Ramos (cell line): Measurements from ENCODE around the gene CHAC1.

ENCODE experiments used
- in situ Hi-C: fragments of 300-500 bp; cut with MboI; formaldehyde crosslinking; loops from one replicate; pipeline ENCODE4 v1.14.3; 2022; ENCODE audit warnings: low sequenced_read_pairs; ENCODE audit not compliant: unreplicated experiment

Gene CHAC1

GRCh38 chr15:40922608-40923005 is 30.7 kb upstream of the CHAC1 start:
- in situ Hi-C loops: no loop called here

DNA sequence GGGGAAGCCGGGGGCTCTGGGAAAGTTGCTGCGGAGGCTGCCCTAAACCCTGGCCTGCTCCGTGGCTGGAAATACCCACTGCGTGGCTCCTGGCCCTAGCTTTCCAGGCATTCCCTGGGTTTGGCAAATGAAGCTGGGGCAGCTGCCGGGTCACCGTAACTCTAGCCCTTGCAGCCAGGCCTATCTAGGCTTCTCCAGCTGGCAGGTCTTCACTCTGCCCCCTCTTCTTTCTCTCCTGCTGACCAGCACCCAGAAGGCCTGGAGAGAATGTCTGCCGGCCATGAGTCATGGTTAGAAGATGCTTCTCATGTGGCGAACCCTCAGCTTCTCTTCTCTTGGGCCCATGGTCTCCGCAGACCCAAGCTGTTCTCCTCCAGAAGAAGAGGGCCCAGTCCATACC is 29.7 kb upstream of the CHAC1 start:
- in situ Hi-C loops: no loop called here

- in situ Hi-C loops: no loop called here
Measured at GRCh38 chr15:40925495-40925862, 27.8 kb upstream of the CHAC1 start.

DNA sequence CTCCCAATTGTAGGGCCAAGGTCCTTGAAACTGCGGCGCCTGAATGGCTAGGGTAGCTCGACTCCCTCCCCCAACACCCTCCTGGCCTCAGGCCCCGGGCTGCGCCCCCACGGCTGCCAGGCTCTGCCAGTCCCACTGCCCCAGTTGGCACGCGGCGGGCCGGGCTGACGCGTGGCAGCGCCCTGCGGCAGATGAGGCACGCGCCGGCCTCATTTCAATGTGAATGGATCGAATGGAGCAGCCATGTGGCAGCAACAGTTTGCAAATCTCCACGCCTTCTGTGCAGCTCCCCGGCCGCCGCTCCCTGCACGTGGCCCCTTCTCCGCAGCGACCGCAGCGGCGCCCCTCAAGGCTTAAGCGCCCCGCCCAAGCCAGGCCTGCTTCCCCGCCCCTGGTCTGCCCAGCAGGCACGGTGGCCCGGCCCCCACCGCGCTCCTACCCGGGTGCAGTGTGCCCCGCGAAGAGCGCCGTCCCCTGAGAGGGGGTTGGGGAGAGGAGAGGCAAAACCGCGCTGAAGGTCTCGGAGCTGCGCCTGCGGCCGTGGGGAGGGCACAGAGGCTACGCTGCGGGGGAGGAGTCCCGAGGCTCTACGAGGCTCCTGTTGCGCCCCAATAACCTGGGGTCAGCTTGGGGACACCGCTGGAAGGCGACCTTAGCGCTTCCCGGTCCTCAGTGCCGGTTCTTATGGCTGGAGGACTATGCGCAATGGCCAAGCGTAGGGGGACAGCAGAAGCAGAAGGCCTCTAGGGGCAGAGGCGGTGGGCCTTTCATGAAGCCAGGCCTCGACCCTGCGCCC is 27.2 kb upstream of the CHAC1 start:
- in situ Hi-C loops: no loop called here

DNA sequence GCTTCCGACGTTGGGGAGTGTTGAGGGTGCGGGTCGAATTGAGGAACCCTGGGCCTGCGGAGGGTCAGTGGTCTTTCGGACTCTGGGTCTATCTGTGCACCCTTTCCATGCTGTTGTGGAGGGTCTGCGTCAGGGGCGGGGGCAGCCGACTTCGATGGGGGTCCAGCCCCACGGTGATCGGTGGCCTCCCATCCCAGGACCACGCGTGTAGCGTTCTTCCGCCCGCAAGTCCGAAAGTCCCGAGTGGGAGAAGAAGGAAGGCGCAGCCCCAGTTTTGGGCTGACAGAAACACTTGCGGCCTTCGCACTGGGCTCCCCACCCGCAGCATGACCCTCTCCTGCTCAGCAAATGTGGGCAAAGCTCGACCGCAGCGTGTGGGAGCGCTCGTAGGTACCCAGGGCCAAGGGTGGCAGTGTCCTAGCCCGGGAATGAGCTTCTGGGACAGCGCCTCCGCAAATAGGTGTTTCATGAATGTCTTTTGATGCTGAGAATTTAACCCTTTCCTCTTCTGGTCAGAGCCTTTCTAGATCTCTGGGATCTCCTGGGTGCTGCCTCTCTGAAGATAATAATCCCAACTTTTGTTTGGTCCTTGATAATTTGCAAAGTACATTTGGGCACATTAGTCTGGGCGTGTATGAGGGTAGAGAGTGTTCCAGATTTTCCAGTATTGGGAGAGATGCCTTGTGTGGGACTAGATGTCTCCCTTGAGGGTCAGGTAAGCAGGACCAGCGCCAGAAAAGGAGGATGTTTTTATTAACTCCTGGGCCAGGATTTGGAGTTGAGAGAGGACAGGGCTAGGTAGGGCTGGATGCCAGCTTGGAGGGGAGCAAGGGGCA is 26.4 kb upstream of the CHAC1 start:
- in situ Hi-C loops: no loop called here

DNA sequence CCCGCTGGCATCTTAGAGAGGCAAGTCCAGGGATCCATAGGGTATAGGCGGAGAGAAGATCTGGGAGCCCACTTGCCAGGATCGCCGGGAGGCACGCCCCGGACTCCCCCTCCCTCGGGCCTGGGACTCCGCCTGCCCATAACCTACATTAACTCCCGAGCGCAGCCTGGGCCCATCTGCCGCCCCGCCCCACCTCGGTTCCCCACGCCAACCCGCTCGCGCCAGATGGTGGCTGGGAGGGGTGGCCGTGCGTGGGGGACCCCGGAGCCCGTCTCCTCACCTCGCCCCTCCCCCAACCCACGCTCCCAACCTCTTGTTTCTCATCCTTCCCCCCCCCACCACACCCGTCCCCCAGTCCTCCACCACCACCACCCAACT is 25.8 kb upstream of the CHAC1 start:
- in situ Hi-C loops: no loop called here

DNA sequence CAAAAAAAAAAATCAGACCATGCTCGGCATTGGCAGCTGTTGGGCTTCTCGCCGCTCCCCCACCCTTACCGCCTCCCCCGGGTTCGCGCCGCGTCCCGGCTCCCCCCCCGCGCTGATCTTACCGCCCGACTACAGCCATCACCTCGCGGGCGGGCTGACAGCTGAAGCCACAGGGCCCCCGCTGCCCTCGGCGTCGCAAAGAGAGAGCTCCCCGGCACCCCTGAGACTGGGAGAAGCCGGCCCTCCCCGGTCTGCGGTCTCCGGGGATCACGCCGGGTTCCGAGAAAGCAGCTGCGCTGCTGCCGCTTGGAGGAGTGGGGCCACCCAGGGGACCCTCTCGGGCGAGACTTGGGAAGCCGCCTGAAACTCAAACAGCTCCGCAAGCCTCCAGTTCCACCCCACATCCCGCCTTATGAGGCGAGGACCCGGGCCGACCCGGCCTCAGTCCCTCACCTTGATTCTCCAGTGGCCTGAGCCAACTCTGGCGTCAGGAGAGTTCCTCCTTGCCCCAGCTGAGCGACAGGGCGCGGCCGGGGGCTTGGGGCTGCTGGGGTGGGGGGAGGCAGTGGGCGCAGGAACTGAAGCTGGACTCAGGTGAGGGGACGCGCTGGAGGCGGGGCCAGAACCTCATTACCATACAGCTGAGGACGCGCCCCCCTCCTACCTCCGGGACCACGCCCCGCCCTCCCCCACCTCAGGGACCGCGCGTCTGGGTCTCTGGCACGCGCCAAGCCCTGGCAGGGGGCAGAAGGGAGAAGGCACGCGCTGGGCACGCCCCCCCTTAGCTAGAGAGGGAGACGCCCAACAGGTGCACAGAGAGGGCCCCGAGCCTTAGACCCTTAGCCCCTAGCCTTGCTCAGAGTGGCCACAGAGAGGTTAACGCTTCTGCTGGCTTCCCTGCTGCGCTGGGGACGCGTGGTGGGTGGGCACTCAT is 25.1 kb upstream of the CHAC1 start:
- in situ Hi-C loops: no loop called here

DNA sequence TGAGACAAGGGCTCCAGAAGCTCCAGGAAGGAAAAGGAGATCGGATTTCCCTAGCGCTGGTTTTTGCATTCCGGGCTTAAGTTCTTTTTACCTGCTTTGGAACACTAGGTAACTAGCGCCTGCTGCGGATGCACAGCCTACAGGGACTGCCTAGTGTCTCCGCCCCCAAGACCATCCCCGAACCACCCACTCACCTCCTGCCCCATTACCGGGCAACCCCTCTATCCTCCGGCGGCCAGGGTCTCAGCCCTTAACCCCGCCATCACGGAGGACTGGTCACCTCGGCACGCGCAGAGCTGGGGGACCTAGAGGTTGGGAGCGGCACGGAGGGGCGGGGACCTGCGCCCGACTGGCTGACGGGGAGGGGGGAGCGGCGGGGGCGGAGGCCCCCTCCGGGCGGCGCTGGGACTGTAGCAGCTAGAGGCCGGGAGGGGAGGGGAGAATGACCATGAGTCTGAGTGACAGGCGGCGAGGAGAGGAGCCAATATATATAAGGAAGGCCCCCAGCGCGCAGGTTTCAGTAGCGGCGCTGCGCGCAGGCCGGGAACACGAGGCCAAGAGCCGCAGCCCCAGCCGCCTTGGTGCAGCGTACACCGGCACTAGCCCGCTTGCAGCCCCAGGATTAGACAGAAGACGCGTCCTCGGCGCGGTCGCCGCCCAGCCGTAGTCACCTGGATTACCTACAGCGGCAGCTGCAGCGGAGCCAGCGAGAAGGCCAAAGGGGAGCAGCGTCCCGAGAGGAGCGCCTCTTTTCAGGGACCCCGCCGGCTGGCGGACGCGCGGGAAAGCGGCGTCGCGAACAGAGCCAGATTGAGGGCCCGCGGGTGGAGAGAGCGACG is 24.2 kb upstream of the CHAC1 start, which contains the start of gene DLL4:
Gene DLL4, plus strand, starts transcription at position 520 of the 839 bp plus-strand sequence. CDS start 329 bp downstream, outside the sequence.
- in situ Hi-C loops: no loop called here

- in situ Hi-C loops: no loop called here
Measured at GRCh38 chr15:40929660-40930429, 23.4 kb upstream of the CHAC1 start.

GRCh38 chr15:40930430-40931299 is 22.6 kb upstream of the CHAC1 start:
- in situ Hi-C loops: no loop called here

DNA sequence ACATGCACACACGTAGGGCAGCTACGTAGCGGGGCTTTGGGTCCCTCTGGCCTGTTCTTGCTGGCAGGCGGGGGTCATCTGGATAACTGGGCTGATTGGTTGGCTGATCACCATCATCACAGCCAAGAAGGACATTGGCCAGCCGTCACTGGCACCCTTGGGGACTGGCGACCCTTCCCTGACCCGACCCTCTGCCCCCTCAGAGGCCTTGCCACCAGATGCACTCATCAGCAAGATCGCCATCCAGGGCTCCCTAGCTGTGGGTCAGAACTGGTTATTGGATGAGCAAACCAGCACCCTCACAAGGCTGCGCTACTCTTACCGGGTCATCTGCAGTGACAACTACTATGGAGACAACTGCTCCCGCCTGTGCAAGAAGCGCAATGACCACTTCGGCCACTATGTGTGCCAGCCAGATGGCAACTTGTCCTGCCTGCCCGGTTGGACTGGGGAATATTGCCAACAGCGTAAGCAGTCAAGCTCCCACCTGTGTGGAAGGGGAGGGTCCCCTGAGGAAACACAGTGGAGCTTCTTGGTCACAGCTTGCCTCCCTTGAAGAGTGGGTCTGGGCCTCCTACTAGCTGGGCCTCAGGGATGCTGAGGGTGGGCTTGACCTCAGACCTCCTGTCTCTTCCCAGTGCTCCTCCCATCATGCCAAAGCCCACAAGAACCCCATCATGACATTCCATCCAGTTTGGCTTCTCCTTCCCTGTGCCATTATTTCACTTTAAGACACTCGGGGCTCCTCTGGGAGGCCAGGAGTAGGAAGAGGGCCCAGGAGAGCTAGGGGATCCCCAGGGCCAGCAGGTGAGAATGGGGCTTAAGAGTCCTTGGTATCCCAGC is 21.8 kb upstream of the CHAC1 start:
- in situ Hi-C loops: no loop called here

DNA sequence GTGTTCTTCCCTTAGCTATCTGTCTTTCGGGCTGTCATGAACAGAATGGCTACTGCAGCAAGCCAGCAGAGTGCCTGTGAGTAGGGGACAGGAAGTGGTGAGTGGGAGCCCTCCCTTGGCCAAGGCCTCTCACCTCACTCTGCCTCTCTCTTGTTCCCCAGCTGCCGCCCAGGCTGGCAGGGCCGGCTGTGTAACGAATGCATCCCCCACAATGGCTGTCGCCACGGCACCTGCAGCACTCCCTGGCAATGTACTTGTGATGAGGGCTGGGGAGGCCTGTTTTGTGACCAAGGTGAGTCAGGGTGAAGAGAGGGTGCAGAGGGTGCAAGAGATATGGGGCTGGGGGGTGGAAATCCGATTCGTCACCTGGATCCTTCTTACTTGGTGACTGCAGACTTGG is 21.1 kb upstream of the CHAC1 start:
- in situ Hi-C loops: no loop called here

DNA sequence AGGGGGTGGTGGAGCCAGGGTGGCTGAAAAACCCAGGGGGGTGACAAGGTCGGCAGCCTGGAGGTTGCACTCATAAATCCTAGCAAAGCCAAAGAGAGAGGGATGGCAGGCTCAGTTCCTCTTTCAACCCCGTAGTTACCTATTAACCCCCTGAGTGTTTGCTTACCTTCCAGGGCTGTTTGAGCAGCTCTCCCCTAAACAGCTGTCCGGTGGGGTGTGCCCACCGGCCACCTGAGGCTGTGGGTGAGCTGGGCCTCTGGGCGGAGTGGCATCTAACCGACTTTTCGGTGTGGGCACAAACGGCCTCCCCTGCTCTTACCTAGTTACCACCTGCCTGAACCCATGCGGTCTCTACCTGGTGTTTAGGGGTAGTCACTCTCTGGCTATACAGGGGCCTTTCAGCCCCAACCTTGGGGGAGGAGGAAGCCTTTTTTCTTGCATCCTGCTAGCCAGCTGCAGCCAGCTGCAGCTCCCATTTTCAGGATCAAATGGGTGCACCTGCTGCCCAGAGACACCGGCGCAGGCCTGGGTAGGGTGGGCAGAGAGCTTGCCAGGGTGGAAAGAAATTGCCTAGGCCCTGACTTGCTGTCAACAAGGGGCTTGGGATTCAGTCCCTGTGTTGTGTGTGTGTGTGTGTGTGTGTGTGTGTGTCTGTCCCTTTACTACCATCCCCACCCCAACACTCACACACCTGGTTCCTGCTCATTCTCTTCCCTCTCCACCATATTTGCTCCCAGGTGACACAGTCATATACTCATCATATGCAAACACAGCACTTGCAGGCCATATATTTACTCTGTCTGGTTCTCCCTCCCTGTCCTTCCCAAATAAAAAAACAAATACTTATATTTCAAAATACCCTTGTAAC is 20.4 kb upstream of the CHAC1 start:
- in situ Hi-C loops: no loop called here

DNA sequence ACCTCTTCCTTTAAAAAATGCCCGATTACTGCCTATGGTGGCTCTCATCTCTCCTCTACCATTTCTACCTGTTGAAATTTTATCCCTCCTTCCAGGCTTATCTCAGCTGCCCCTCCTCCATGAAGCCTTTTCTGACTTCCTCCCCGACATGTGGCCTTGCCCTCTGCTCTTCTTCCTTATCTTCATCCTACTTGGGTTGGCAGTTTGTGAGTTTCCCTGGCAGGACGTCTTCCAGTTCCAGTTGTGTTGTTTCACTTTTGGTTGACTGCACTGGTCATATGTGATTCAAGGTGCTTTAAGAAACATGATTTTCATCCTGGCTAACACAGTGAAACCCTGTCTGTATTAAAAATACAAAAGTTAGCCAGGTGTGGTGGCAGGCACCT is 19.8 kb upstream of the CHAC1 start:
- in situ Hi-C loops: no loop called here

- in situ Hi-C loops: no loop called here
Measured at GRCh38 chr15:40934457-40934856, 18.8 kb upstream of the CHAC1 start.

DNA sequence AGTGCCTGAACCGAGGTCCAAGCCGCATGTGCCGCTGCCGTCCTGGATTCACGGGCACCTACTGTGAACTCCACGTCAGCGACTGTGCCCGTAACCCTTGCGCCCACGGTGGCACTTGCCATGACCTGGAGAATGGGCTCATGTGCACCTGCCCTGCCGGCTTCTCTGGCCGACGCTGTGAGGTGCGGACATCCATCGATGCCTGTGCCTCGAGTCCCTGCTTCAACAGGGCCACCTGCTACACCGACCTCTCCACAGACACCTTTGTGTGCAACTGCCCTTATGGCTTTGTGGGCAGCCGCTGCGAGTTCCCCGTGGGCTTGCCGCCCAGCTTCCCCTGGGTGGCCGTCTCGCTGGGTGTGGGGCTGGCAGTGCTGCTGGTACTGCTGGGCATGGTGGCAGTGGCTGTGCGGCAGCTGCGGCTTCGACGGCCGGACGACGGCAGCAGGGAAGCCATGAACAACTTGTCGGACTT is 17.0 kb upstream of the CHAC1 start:
- in situ Hi-C loops: no loop called here
